HCT116 (cell line): ENCODE data around the gene ZXDC. TPM values are rescaled to one million over a fixed set of nuclear protein-coding genes. Genes with fewer than 3 reads are reported as not detected.

Experiments
- ATAC-seq: fragments of 200-7000 bp; cut with Tn5 transposase; 2 replicates; pipeline ENCODE4 v1.9.1; 2020; ENCODE audit warnings: mild to moderate bottlenecking, moderate library complexity
- BruUV-seq: library from RNA; stranded (reverse); fragments of 400-500 nt; replicated peaks from 2 replicates; lab custom pipeline; 2021; lab: Mats Ljungman, UMichigan
- CTCF ChIA-PET: fragments of 300-600 bp; sonication (Branson Sonifier 250); formaldehyde crosslinking; loops from one replicate; lab custom pipeline; 2021; ENCODE audit warnings: antibody characterized with exemption; lab: Charles Lee
- POLR2A ChIA-PET: fragments of 300-600, 350-600 bp; sonication (Branson Sonifier 250); formaldehyde crosslinking; loops from one replicate; lab custom pipeline; 2021; ENCODE audit warnings: antibody characterized with exemption; lab: Charles Lee
- RAD21 ChIA-PET, 2 experiments: fragments of 300-600 bp; sonication (Branson Sonifier 250); formaldehyde crosslinking; loops; one replicate each; lab custom pipeline; 2023; ENCODE audit warnings: low total read pairs in 2 of 2; ENCODE audit not compliant: uncharacterized antibody in 2 of 2, unreplicated experiment in 2 of 2, low non-redundant PET in 1 of 2; lab: Charles Lee
- DNase-seq: peaks from one replicate; pipeline ENCODE4 v3.0.0-alpha.2; 2010; ENCODE audit warnings: low read depth, low spot score
- H2AFZ ChIP-seq: fragments of 200-600 bp; shearing (Covaris generic), sonication (generic); 2 replicates; pipeline ENCODE4 v1.6.1; 2017; ENCODE audit warnings: low read depth, mixed run types, mixed read lengths, antibody characterized with exemption, low read length; ENCODE audit not compliant: poor library complexity, severe bottlenecking
- H3K27ac ChIP-seq: 2 replicates; pipeline ENCODE4 v1.5.1; 2012; ENCODE audit warnings: low read depth, low read length
- H3K27me3 ChIP-seq: fragments of 200-600 bp; sonication (generic); 2 replicates; pipeline ENCODE4 v1.6.1; 2016; ENCODE audit warnings: mixed run types, low read length, mixed read lengths; ENCODE audit not compliant: insufficient read depth
- H3K36me3 ChIP-seq, 2 experiments: fragments of 200-500 bp in 1 of 2; fragments of 200-600 bp in 1 of 2; sonication (Bioruptor generic) in 1 of 2; sonication (generic) in 1 of 2; 2 replicates each; pipeline versions ENCODE4 v1.5.1 to v1.6.1; 2014 to 2016; ENCODE audit warnings: low read length in 2 of 2, inconsistent platforms in 1 of 2, mixed read lengths in 1 of 2, mixed run types in 1 of 2; ENCODE audit not compliant: insufficient read depth in 2 of 2, control insufficient read depth in 1 of 2
- H3K4me1 ChIP-seq, 2 experiments: fragments of 200-600 bp in 1 of 2; sonication (generic) in 1 of 2; 2 replicates each; pipeline versions ENCODE4 v1.5.1 to v1.6.1; 2012 to 2017; ENCODE audit warnings: low read length in 2 of 2, inconsistent platforms in 1 of 2, mild to moderate bottlenecking in 1 of 2, mixed read lengths in 1 of 2, mixed run types in 1 of 2, moderate library complexity in 1 of 2; ENCODE audit not compliant: insufficient read depth in 2 of 2, control insufficient read depth in 1 of 2
- H3K4me2 ChIP-seq: fragments of 200-600 bp; sonication (generic); 2 replicates; pipeline ENCODE4 v1.6.1; 2017; ENCODE audit warnings: mixed run types, low read length, mixed read lengths
- H3K4me3 ChIP-seq, 2 experiments: fragments of 200-600 bp in 1 of 2; sonication (generic) in 1 of 2; replicated peaks in 1 of 2; 2 replicates each; pipeline ENCODE4 v1.5.1; 2011 to 2016; ENCODE audit warnings: low read length in 2 of 2, control low read depth in 1 of 2, low read depth in 1 of 2, mild to moderate bottlenecking in 1 of 2, mixed read lengths in 1 of 2, mixed run types in 1 of 2
- H3K79me2 ChIP-seq: fragments of 200-600 bp; sonication (generic); 2 replicates; pipeline ENCODE4 v1.6.1; 2017; ENCODE audit warnings: mild to moderate bottlenecking, mixed run types, low read length, moderate library complexity, mixed read lengths; ENCODE audit not compliant: insufficient read depth
- H3K9ac ChIP-seq: fragments of 200-600 bp; sonication (generic); 2 replicates; pipeline ENCODE4 v1.6.1; 2016; ENCODE audit warnings: low read length, mixed read lengths
- H3K9me2 ChIP-seq: fragments of 200-600 bp; sonication (generic), shearing (Covaris generic); 2 replicates; pipeline ENCODE4 v1.6.1; 2017; ENCODE audit warnings: mixed run types, mild to moderate bottlenecking, moderate library complexity; ENCODE audit not compliant: insufficient read depth
- H3K9me3 ChIP-seq, 2 experiments: fragments of 200-500 bp in 1 of 2; fragments of 200-600 bp in 1 of 2; sonication (Bioruptor generic) in 1 of 2; sonication (generic) in 1 of 2; 2 replicates each; pipeline ENCODE4 v1.6.1; 2014 to 2017; ENCODE audit warnings: low read length in 2 of 2, mixed read lengths in 2 of 2, inconsistent platforms in 1 of 2, low read depth in 1 of 2, mild to moderate bottlenecking in 1 of 2, mixed run types in 1 of 2, moderate library complexity in 1 of 2; ENCODE audit not compliant: control insufficient read depth in 1 of 2, insufficient read depth in 1 of 2
- H4K20me1 ChIP-seq: fragments of 200-600 bp; sonication (generic), shearing (Covaris generic); 2 replicates; pipeline ENCODE4 v1.6.1; 2017; ENCODE audit warnings: mixed run types, mild to moderate bottlenecking, moderate library complexity; ENCODE audit not compliant: insufficient read depth
- ATF3 ChIP-seq: IDR thresholded peaks from 2 replicates; pipeline ENCODE4 v1.6.1; 2012
- CBX3 ChIP-seq: IDR thresholded peaks from 2 replicates; pipeline ENCODE4 v1.6.1; 2012; ENCODE audit warnings: low read depth
- CEBPB ChIP-seq: IDR thresholded peaks from 2 replicates; pipeline ENCODE4 v1.6.1; 2012; ENCODE audit warnings: low read depth
- CTCF ChIP-seq, 3 experiments: fragments of 200-600 bp in 1 of 3; sonication (generic) in 1 of 3; IDR thresholded peaks in 2 of 3; conservative IDR thresholded peaks in 1 of 3; 2 replicates each; pipeline ENCODE4 v1.5.1; 2012 to 2017; ENCODE audit warnings: low read depth in 2 of 3, low read length in 2 of 3, antibody characterized with exemption in 1 of 3, borderline replicate concordance in 1 of 3, control low read depth in 1 of 3, mild to moderate bottlenecking in 1 of 3, mixed read lengths in 1 of 3, mixed run types in 1 of 3, moderate library complexity in 1 of 3; ENCODE audit not compliant: insufficient read depth in 1 of 3
- EZH2 ChIP-seq: fragments of 200-600 bp; sonication (generic); IDR thresholded peaks from 2 replicates; pipeline ENCODE4 v1.6.1; 2017; ENCODE audit warnings: antibody characterized with exemption, mixed run types
- EZH2phosphoT487 ChIP-seq: fragments of 200-600 bp; IDR thresholded peaks from 2 replicates; pipeline ENCODE4 v1.6.1; 2018; ENCODE audit warnings: antibody characterized with exemption, borderline replicate concordance
- FOSL1 ChIP-seq: IDR thresholded peaks from 2 replicates; pipeline ENCODE4 v1.6.1; 2012; ENCODE audit warnings: low read depth
- JUND ChIP-seq: IDR thresholded peaks from 2 replicates; pipeline ENCODE4 v1.6.1; 2012
- MAX ChIP-seq: IDR thresholded peaks from 2 replicates; pipeline ENCODE4 v1.6.1; 2012
- POLR2A ChIP-seq: IDR thresholded peaks from 2 replicates; pipeline ENCODE4 v1.7.0; 2011; ENCODE audit warnings: borderline replicate concordance; ENCODE audit not compliant: insufficient read depth, insufficient read length; ENCODE audit errors: extremely low read depth
- POLR2AphosphoS5 ChIP-seq: IDR thresholded peaks from 2 replicates; pipeline ENCODE4 v1.6.1; 2011; ENCODE audit warnings: mild to moderate bottlenecking, low read depth, low read length, moderate library complexity
- RAD21 ChIP-seq: IDR thresholded peaks from 2 replicates; pipeline ENCODE4 v1.6.1; 2012; ENCODE audit warnings: low read depth, mild to moderate bottlenecking
- TCF7L2 ChIP-seq: IDR thresholded peaks from 2 replicates; pipeline ENCODE4 v1.7.0; 2011; ENCODE audit warnings: borderline replicate concordance, inconsistent platforms; ENCODE audit not compliant: insufficient read depth, insufficient read length; ENCODE audit errors: extremely low read depth
- YY1 ChIP-seq: IDR thresholded peaks from 2 replicates; pipeline ENCODE4 v1.6.1; 2011; ENCODE audit warnings: low read length, low read depth, moderate library complexity, mild to moderate bottlenecking; ENCODE audit not compliant: insufficient replicate concordance; ENCODE audit errors: extremely low read depth
- ZBTB33 ChIP-seq: IDR thresholded peaks from 2 replicates; pipeline ENCODE4 v1.6.1; 2011; ENCODE audit warnings: mild to moderate bottlenecking, low read length, moderate library complexity; ENCODE audit not compliant: insufficient replicate concordance; ENCODE audit errors: extremely low read depth
- ZFX ChIP-seq: fragments of 450-650 bp; IDR thresholded peaks from 2 replicates; pipeline ENCODE4 v1.6.1; 2017
- ZNF274 ChIP-seq: fragments of 200-500 bp; sonication (Bioruptor generic); IDR thresholded peaks from 2 replicates; pipeline ENCODE4 v1.6.1; 2014; ENCODE audit warnings: mild to moderate bottlenecking, low read depth, low read length, inconsistent platforms
- intact Hi-C: fragments of 100-400 bp; cut with micrococcal nuclease; formaldehyde crosslinking; loops from 2 replicates; pipeline ENCODE4 v1.10.0; 2022
- total RNA-seq: library from RNA; stranded (reverse); gene quantifications from one replicate; pipeline ENCODE4 v1.2.1, GENCODE V29; 2021; ENCODE audit not compliant: unreplicated experiment

The ZXDC gene
- total RNA-seq, 1 experiment from 2014 or later, result 29.9 TPM

- DNase-seq (no peak), ATAC-seq (no peak)
- Histone ChIP-seq H2AFZ (no peak overlapping the region), H4K20me1 (0 out of 2 replicates have a peak, but pooled peaks cover 4% of the 10 kb centered on the region), H3K4me2 (no peak overlapping the region), H3K4me3 (no peak overlapping the region), H3K9ac (no peak overlapping the region), H3K9me2 (no peaks in the 10 kb centered on the region), H3K79me2 (peaks cover 50% of the 10 kb centered on the region), H3K27me3 (no peaks in the 10 kb centered on the region), H3K36me3 (peaks cover 63 to 72% of the 10 kb centered on the region in 2 experiments), H3K4me1 (peaks cover 0 to under 1% of the 10 kb centered on the region in 2 experiments; a peak in 1 of 4 replicates), H3K9me3 (no peaks in the 10 kb centered on the region), H3K27ac (no peak overlapping the region)
- CTCF ChIA-PET, result no interaction called here
- intact Hi-C loops, result no loop called here
- POLR2A ChIA-PET, result no interaction called here
- no TSS peak for BruUV-seq
- no peak for TF ChIP-seq CBX3
- no peak for TF ChIP-seq FOSL1
- TF ChIP-seq MAX, result no peak
- TF ChIP-seq TCF7L2, result no peak
- TF ChIP-seq EZH2, result no peak
- TF ChIP-seq RAD21, result no peak
- no peak for TF ChIP-seq ZFX
- no peak for TF ChIP-seq ZBTB33
- no peak for TF ChIP-seq POLR2A
- TF ChIP-seq ZNF274, result no peak
- TF ChIP-seq CTCF (IDR thresholded peaks at IDR 0.05 in 2 of 3, conservative IDR thresholded peaks at IDR 0.05 in 1 of 3; ENCODE audit: borderline replicate concordance in 1 of 3, insufficient read depth in 1 of 3, low read depth in 2 of 3, low read length in 2 of 3), result no peak
- TF ChIP-seq JUND, result no peak
- no peak for TF ChIP-seq POLR2AphosphoS5
- TF ChIP-seq YY1, result no peak
- no peak for TF ChIP-seq ATF3
- TF ChIP-seq EZH2phosphoT487, result no peak
- no peak for TF ChIP-seq CEBPB
- RAD21 ChIA-PET, result no interaction called here
Measured at GRCh38 chr3:126466886-126467610, 8.6 kb downstream of the ZXDC start.
